ENCODE measurements around the gene DAPK1. TPM values are rescaled to one million over a fixed set of nuclear protein-coding genes. Genes with fewer than 3 reads are reported as not detected.

The DAPK1 gene
- polyA plus RNA-seq, 1 donor from 2014 or later: 45.0 TPM

DNA sequence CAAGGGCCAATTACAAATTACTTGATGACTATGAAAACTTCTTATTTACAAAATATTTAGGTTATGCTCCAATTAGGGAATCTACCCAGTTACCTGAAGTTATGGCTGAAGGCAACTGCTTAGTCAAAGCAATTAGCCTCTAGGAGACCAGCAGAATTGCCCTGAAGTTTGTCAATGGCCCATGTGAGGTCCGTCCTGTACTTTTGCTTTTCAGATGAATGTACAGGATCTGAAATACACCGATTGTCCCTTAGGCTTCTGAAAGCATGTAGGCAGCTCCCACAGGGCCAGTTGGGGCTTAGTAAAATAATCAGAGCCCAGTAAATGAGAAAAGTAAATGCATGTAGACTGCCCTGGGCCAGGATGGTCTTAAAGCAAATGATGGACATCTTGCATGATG lies 93.3 kb downstream of the DAPK1 start:
- H3K27me3 ChIP-seq (ENCODE audit: insufficient read depth, low read depth, low read length): no peaks in the 10 kb centered on the region
- no peak overlapping the region for H2AFZ ChIP-seq (ENCODE audit: low read depth, low read length)
- H3K4me3 ChIP-seq (ENCODE audit: low read length): no peak overlapping the region
- H3K36me3 ChIP-seq (ENCODE audit: insufficient read depth, low read length): no peaks in the 10 kb centered on the region
- H3K4me2 ChIP-seq (ENCODE audit: low read length): no peak overlapping the region
- H3K27ac ChIP-seq (ENCODE audit: low read length): no peak overlapping the region
- peaks cover 1% of the 10 kb centered on the region for H3K79me2 ChIP-seq (replicated peaks; ENCODE audit: insufficient read depth, low read length)
- H3K9ac ChIP-seq (ENCODE audit: low read length): no peak overlapping the region
- no peaks in the 10 kb centered on the region for H4K20me1 ChIP-seq (ENCODE audit: insufficient read depth)
- H3K9me3 ChIP-seq (ENCODE audit: low read length): no peaks in the 10 kb centered on the region
- TF ChIP-seq, protein P1, sequence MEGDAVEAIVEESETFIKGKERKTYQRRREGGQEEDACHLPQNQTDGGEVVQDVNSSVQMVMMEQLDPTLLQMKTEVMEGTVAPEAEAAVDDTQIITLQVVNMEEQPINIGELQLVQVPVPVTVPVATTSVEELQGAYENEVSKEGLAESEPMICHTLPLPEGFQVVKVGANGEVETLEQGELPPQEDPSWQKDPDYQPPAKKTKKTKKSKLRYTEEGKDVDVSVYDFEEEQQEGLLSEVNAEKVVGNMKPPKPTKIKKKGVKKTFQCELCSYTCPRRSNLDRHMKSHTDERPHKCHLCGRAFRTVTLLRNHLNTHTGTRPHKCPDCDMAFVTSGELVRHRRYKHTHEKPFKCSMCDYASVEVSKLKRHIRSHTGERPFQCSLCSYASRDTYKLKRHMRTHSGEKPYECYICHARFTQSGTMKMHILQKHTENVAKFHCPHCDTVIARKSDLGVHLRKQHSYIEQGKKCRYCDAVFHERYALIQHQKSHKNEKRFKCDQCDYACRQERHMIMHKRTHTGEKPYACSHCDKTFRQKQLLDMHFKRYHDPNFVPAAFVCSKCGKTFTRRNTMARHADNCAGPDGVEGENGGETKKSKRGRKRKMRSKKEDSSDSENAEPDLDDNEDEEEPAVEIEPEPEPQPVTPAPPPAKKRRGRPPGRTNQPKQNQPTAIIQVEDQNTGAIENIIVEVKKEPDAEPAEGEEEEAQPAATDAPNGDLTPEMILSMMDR (IDR thresholded peaks at IDR 0.05; ENCODE audit: poor library complexity, severe bottlenecking): no peak
- TF ChIP-seq, protein P2, sequence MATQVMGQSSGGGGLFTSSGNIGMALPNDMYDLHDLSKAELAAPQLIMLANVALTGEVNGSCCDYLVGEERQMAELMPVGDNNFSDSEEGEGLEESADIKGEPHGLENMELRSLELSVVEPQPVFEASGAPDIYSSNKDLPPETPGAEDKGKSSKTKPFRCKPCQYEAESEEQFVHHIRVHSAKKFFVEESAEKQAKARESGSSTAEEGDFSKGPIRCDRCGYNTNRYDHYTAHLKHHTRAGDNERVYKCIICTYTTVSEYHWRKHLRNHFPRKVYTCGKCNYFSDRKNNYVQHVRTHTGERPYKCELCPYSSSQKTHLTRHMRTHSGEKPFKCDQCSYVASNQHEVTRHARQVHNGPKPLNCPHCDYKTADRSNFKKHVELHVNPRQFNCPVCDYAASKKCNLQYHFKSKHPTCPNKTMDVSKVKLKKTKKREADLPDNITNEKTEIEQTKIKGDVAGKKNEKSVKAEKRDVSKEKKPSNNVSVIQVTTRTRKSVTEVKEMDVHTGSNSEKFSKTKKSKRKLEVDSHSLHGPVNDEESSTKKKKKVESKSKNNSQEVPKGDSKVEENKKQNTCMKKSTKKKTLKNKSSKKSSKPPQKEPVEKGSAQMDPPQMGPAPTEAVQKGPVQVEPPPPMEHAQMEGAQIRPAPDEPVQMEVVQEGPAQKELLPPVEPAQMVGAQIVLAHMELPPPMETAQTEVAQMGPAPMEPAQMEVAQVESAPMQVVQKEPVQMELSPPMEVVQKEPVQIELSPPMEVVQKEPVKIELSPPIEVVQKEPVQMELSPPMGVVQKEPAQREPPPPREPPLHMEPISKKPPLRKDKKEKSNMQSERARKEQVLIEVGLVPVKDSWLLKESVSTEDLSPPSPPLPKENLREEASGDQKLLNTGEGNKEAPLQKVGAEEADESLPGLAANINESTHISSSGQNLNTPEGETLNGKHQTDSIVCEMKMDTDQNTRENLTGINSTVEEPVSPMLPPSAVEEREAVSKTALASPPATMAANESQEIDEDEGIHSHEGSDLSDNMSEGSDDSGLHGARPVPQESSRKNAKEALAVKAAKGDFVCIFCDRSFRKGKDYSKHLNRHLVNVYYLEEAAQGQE (IDR thresholded peaks at IDR 0.05; ENCODE audit: borderline replicate concordance): no peak
- TF ChIP-seq EZH2 (IDR thresholded peaks at IDR 0.05; ENCODE audit: borderline replicate concordance, insufficient read depth, low read length, poor library complexity, severe bottlenecking) (no peak), MXI1 (conservative IDR thresholded peaks at IDR 0.05; ENCODE audit: poor library complexity, severe bottlenecking) (no peak), RAD21 (conservative IDR thresholded peaks at IDR 0.05) (no peak), TAF1 (IDR thresholded peaks at IDR 0.05; ENCODE audit: low read depth) (no peak), EP300 (conservative IDR thresholded peaks at IDR 0.05; ENCODE audit: poor library complexity, severe bottlenecking) (no peak), POLR2AphosphoS5 (IDR thresholded peaks at IDR 0.05) (no peak), SMC3 (conservative IDR thresholded peaks at IDR 0.05; ENCODE audit: poor library complexity) (no peak)
- no peaks in the 10 kb centered on the region for H3F3A ChIP-seq (ENCODE audit: insufficient read depth, low read length, poor library complexity, severe bottlenecking)
- no peaks in the 10 kb centered on the region for H3K9me2 ChIP-seq (ENCODE audit: insufficient read depth, low read length)

DNA sequence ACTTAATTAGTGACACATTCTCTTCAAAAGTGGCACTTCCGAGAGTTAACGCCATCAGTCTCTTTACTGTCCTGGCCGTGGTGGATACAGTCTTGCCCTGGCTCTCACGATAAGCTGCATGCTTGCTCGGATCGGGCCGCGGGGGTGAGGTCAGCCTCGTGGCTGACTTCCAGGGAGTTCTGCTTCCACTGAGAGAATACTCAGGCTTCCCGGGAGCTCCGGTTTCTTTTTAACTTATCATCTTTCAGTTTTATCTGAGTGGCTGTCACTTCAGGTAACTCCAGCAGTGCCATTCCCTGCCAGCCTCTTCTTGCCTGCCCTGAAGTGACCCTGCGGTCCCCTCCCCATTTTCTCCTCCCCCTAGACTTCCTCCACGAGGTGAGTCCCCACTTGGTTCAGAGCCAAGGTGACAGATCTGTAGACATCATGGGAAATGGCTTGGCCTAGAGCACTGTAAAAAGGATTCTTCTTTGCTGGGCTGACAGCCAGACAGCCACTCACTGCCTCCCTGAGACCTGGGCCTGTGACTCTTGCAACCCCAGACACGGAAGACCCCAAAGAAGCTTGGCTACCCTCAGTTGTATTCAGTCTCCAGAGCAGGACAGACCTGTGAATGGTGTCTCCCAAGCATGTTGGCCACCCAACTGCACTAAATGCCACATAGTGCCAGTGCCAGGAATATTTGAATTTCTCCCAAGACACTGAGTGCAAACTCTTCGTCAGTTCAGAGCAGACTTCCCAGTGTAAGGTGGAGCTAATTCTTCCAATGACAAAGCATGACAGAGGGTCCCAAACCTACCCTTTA lies 95.1 kb downstream of the DAPK1 start:
- peaks cover 4% of the 10 kb centered on the region for H3K79me2 ChIP-seq (replicated peaks; ENCODE audit: insufficient read depth, low read length)
- H4K20me1 ChIP-seq (ENCODE audit: insufficient read depth): no peaks in the 10 kb centered on the region
- H3F3A ChIP-seq (ENCODE audit: insufficient read depth, low read length, poor library complexity, severe bottlenecking): no peaks in the 10 kb centered on the region
- H3K9me2 ChIP-seq (ENCODE audit: insufficient read depth, low read length): no peaks in the 10 kb centered on the region
- H3K27me3 ChIP-seq (ENCODE audit: insufficient read depth, low read depth, low read length): no peaks in the 10 kb centered on the region
- H3K27ac ChIP-seq (ENCODE audit: low read length): no peak overlapping the region
- H3K9me3 ChIP-seq (ENCODE audit: low read length): no peaks in the 10 kb centered on the region
- TF ChIP-seq, protein P1 (IDR thresholded peaks at IDR 0.05; ENCODE audit: poor library complexity, severe bottlenecking): no peak
- no peak for TF ChIP-seq RAD21 (conservative IDR thresholded peaks at IDR 0.05)
- TF ChIP-seq EP300 (conservative IDR thresholded peaks at IDR 0.05; ENCODE audit: poor library complexity, severe bottlenecking): no peak
- no peak for TF ChIP-seq TAF1 (IDR thresholded peaks at IDR 0.05; ENCODE audit: low read depth)
- TF ChIP-seq, protein P2 (IDR thresholded peaks at IDR 0.05; ENCODE audit: borderline replicate concordance): no peak
- no peak for TF ChIP-seq SMC3 (conservative IDR thresholded peaks at IDR 0.05; ENCODE audit: poor library complexity)
- TF ChIP-seq EZH2 (IDR thresholded peaks at IDR 0.05; ENCODE audit: borderline replicate concordance, insufficient read depth, low read length, poor library complexity, severe bottlenecking): no peak
- no peak for TF ChIP-seq POLR2AphosphoS5 (IDR thresholded peaks at IDR 0.05)
- TF ChIP-seq MXI1 (conservative IDR thresholded peaks at IDR 0.05; ENCODE audit: poor library complexity, severe bottlenecking): no peak
- H3K4me3 ChIP-seq (ENCODE audit: low read length): no peak overlapping the region
- no peak overlapping the region for H3K9ac ChIP-seq (ENCODE audit: low read length)
- no peaks in the 10 kb centered on the region for H3K36me3 ChIP-seq (ENCODE audit: insufficient read depth, low read length)
- H3K4me2 ChIP-seq (ENCODE audit: low read length): no peak overlapping the region
- no peak overlapping the region for H2AFZ ChIP-seq (ENCODE audit: low read depth, low read length)
